ENCODE data around the gene PNPLA1. TPM values are rescaled to one million over a fixed set of nuclear protein-coding genes. Genes with fewer than 3 reads are reported as not detected.

PNPLA1 gene
- polyA plus RNA-seq, 1 donor (not counting 4 experiments of a cell fraction or from before 2014, with no cell fraction given), result 0.14 TPM

- no peak for TF ChIP-seq EZH2 (IDR thresholded peaks at IDR 0.05; ENCODE audit: low read length)
- no peak for TF ChIP-seq CTCF (optimal IDR thresholded peaks at IDR 0.05 in 1 of 3, IDR thresholded peaks at IDR 0.05 in 1 of 3, conservative IDR thresholded peaks at IDR 0.05 in 1 of 3; ENCODE audit: extremely low read depth in 1 of 3, insufficient read depth in 2 of 3, low read length in 3 of 3)
- no peak for DNase-seq (ENCODE audit: low read depth, low spot score)
- H3K79me2 ChIP-seq (ENCODE audit: control insufficient read depth, insufficient read depth, low read length), result no peaks in the 10 kb centered on the region
- no peaks in the 10 kb centered on the region for H3K27me3 ChIP-seq (ENCODE audit: control insufficient read depth, extremely low read depth, insufficient read depth, low read length)
- no peak overlapping the region for H3K4me3 ChIP-seq (ENCODE audit: control insufficient read depth in 2 of 3, extremely low read depth in 1 of 3, insufficient read depth in 2 of 3, low read depth in 1 of 3, low read length in 3 of 3)
- no peak overlapping the region for H3K9ac ChIP-seq (ENCODE audit: control insufficient read depth, extremely low read depth, insufficient read depth, low read length)
- peaks cover 19% of the 10 kb centered on the region for H3K4me1 ChIP-seq (ENCODE audit: control insufficient read depth, extremely low read depth, insufficient read depth, low read length)
- dilution Hi-C loops (cut with MboI; ENCODE audit: extremely low pct_ligation_motif_present, low sequenced_read_pairs), result no loop called here
- H4K20me1 ChIP-seq (ENCODE audit: control insufficient read depth, extremely low read depth, insufficient read depth, low read length), result no peaks in the 10 kb centered on the region
- FAIRE-seq, result no peak
- no peak overlapping the region for H3K4me2 ChIP-seq (ENCODE audit: control insufficient read depth, extremely low read depth, insufficient read depth, low read depth, low read length)
- no peak overlapping the region for H3K27ac ChIP-seq (ENCODE audit: control insufficient read depth, insufficient read depth, low read length)
- no peaks in the 10 kb centered on the region for H3K9me3 ChIP-seq (ENCODE audit: control insufficient read depth, low read depth, low read length)
- no peak overlapping the region for H2AFZ ChIP-seq (ENCODE audit: control insufficient read depth, low read length)
- H3K9me1 ChIP-seq (ENCODE audit: control insufficient read depth, extremely low read depth, insufficient read depth, low read length), result peaks cover 2% of the 10 kb centered on the region
- peaks cover 10% of the 10 kb centered on the region in 2 experiments for H3K36me3 ChIP-seq (ENCODE audit: control insufficient read depth in 2 of 2, extremely low read depth in 1 of 2, insufficient read depth in 2 of 2, low read length in 2 of 2)
Observed at GRCh38 chr6:36229223-36229622, 40.6 kb upstream of the PNPLA1 start.

- Histone ChIP-seq H3K9ac (ENCODE audit: control insufficient read depth, extremely low read depth, insufficient read depth, low read length) (no peak overlapping the region), H3K27me3 (ENCODE audit: control insufficient read depth, extremely low read depth, insufficient read depth, low read length) (no peaks in the 10 kb centered on the region), H2AFZ (ENCODE audit: control insufficient read depth, low read length) (no peak overlapping the region), H3K79me2 (ENCODE audit: control insufficient read depth, insufficient read depth, low read length) (no peaks in the 10 kb centered on the region), H3K9me3 (ENCODE audit: control insufficient read depth, low read depth, low read length) (no peaks in the 10 kb centered on the region), H3K36me3 (ENCODE audit: control insufficient read depth in 2 of 2, extremely low read depth in 1 of 2, insufficient read depth in 2 of 2, low read length in 2 of 2) (peaks cover 8% of the 10 kb centered on the region in 2 experiments), H3K4me3 (ENCODE audit: control insufficient read depth in 2 of 3, extremely low read depth in 1 of 3, insufficient read depth in 2 of 3, low read depth in 1 of 3, low read length in 3 of 3) (no peak overlapping the region), H3K9me1 (ENCODE audit: control insufficient read depth, extremely low read depth, insufficient read depth, low read length) (no peaks in the 10 kb centered on the region), H3K4me2 (ENCODE audit: control insufficient read depth, extremely low read depth, insufficient read depth, low read depth, low read length) (no peak overlapping the region), H3K4me1 (ENCODE audit: control insufficient read depth, extremely low read depth, insufficient read depth, low read length) (peaks cover 16% of the 10 kb centered on the region), H4K20me1 (ENCODE audit: control insufficient read depth, extremely low read depth, insufficient read depth, low read length) (no peaks in the 10 kb centered on the region), H3K27ac (ENCODE audit: control insufficient read depth, insufficient read depth, low read length) (no peak overlapping the region)
- DNase-seq (ENCODE audit: low read depth, low spot score), result no peak
- TF ChIP-seq CTCF (optimal IDR thresholded peaks at IDR 0.05 in 1 of 3, IDR thresholded peaks at IDR 0.05 in 1 of 3, conservative IDR thresholded peaks at IDR 0.05 in 1 of 3; ENCODE audit: extremely low read depth in 1 of 3, insufficient read depth in 2 of 3, low read length in 3 of 3), result no peak
- TF ChIP-seq EZH2 (IDR thresholded peaks at IDR 0.05; ENCODE audit: low read length), result no peak
- dilution Hi-C loops (cut with MboI; ENCODE audit: extremely low pct_ligation_motif_present, low sequenced_read_pairs), result no loop called here
- FAIRE-seq, result no peak
Observed at GRCh38 chr6:36230371-36230770, 39.5 kb upstream of the PNPLA1 start.

All from keratinocyte (primary cell).